ENCODE results near the gene EPHB3. TPM values are rescaled to one million over a fixed set of nuclear protein-coding genes. Genes with fewer than 3 reads are reported as not detected.

The EPHB3 gene
- polyA plus RNA-seq (2013), result 11.1 and 12.0 TPM in 2 replicates

GRCh38 chr3:184561061-184561912, at the start of gene EPHB3:
TSS of gene EPHB3 (plus strand) at chr3:184561785. CDS start at chr3:184562236, 451 bp downstream.
- H2BK120ac ChIP-seq (ENCODE audit: insufficient read depth, low read length, poor library complexity), result peak within 1 kb of the TSS; percentile 52
- H3K79me2 ChIP-seq (ENCODE audit: control insufficient read depth, insufficient read depth, low read length, poor library complexity), result peaks cover 26% of the 10 kb centered on the region
- H3K4me2 ChIP-seq (ENCODE audit: low read length), result peak within 1 kb of the TSS; percentile 57
- peaks cover 25% of the 10 kb centered on the region for H3K79me1 ChIP-seq (ENCODE audit: low read length)
- peak within 1 kb of the TSS; percentile 27 for H2BK5ac ChIP-seq (ENCODE audit: low read depth, low read length, poor library complexity)
- no peaks in the 10 kb centered on the region for H3K9me3 ChIP-seq (ENCODE audit: insufficient read depth, low read depth, low read length)
- peak; percentile 100 for DNase-seq
- peak within 1 kb of the TSS; percentile 26 for H2AFZ ChIP-seq (ENCODE audit: insufficient read depth, low read length, poor library complexity)
- H3K27ac ChIP-seq (ENCODE audit: low read depth, low read length), result no peak within 1 kb of the TSS
- H4K91ac ChIP-seq (ENCODE audit: low read depth, low read length), result peak within 1 kb of the TSS; percentile 45
- H3K27me3 ChIP-seq (ENCODE audit: insufficient read depth, low read length), result no peaks in the 10 kb centered on the region
- no peak within 1 kb of the TSS for H2AK5ac ChIP-seq (ENCODE audit: low read length)
- no peaks in the 10 kb centered on the region for H3K36me3 ChIP-seq (ENCODE audit: control insufficient read depth in 1 of 2, insufficient read depth in 2 of 2, low read length in 2 of 2)
- H3K4me3 ChIP-seq (ENCODE audit: low read depth, low read length), result peak within 1 kb of the TSS; percentile 79
- WGBS (ENCODE audit: extremely low coverage, insufficient coverage, insufficient read length), result no CpG with 5 or more reads among the region's 62 CpGs
- H3K4me1 ChIP-seq (ENCODE audit: control insufficient read depth in 1 of 2, insufficient read depth in 2 of 2, low read length in 2 of 2), result peaks cover 23 to 30% of the 10 kb centered on the region in 2 experiments
- peak within 1 kb of the TSS; percentile 8 for H4K12ac ChIP-seq (ENCODE audit: low read depth, low read length)
- peak within 1 kb of the TSS; percentile 45 for H4K8ac ChIP-seq (ENCODE audit: low read depth, low read length)
- no peak within 1 kb of the TSS for H2BK12ac ChIP-seq (ENCODE audit: low read length)
- peak within 1 kb of the TSS; percentile 90 for H3K4ac ChIP-seq (ENCODE audit: low read depth, low read length)
- H3K9ac ChIP-seq (ENCODE audit: low read length), result peak within 1 kb of the TSS; percentile 39
- H3K23ac ChIP-seq (ENCODE audit: low read length), result no peak within 1 kb of the TSS
- H3K14ac ChIP-seq (ENCODE audit: low read length), result peak within 1 kb of the TSS; percentile 84
- peak within 1 kb of the TSS; percentile 79 for H3K18ac ChIP-seq (ENCODE audit: low read length)

DNA sequence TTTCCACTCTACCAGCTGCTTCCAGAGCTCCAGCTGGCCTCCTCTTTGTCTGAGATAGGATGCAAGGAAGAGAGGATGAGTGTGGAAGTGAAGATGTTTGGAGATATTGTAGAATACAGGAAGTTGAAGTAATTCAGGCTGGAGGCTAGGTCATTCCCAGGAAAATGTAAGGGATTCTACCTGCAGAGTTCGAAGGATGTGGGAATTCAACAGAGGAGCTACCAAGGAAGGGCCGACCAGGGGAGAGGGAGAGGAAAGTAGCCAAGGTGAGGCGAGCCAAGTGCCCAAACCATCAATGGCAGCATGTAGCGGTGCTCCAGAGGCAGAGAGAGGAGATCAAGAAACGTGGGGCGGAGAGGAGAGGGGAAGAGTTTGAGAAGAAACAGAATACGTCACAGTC, 49.0 kb upstream of the EPHB3 start:
- no peak overlapping the region for H2BK5ac ChIP-seq (ENCODE audit: low read depth, low read length, poor library complexity)

GRCh38 chr3:184513276-184514170, 48.1 kb upstream of the EPHB3 start:
- Histone ChIP-seq H3K9ac (ENCODE audit: low read length) (no peak overlapping the region), H3K36me3 (ENCODE audit: control insufficient read depth in 1 of 2, insufficient read depth in 2 of 2, low read length in 2 of 2) (no peaks in the 10 kb centered on the region), H3K23ac (ENCODE audit: low read length) (no peak overlapping the region), H3K18ac (ENCODE audit: low read length) (peak overlapping the region; percentile 30), H3K4ac (ENCODE audit: low read depth, low read length) (no peak overlapping the region), H3K27ac (ENCODE audit: low read depth, low read length) (no peak overlapping the region), H4K8ac (ENCODE audit: low read depth, low read length) (peak overlapping the region; percentile 36), H3K79me2 (ENCODE audit: control insufficient read depth, insufficient read depth, low read length, poor library complexity) (no peaks in the 10 kb centered on the region), H2AK5ac (ENCODE audit: low read length) (no peak overlapping the region), H3K14ac (ENCODE audit: low read length) (no peak overlapping the region), H3K27me3 (ENCODE audit: insufficient read depth, low read length) (peaks cover 18% of the 10 kb centered on the region), H3K4me2 (ENCODE audit: low read length) (peak overlapping the region; percentile 71), H2AFZ (ENCODE audit: insufficient read depth, low read length, poor library complexity) (peak overlapping the region; percentile 61), H3K4me3 (ENCODE audit: low read depth, low read length) (peak overlapping the region; percentile 18), H2BK120ac (ENCODE audit: insufficient read depth, low read length, poor library complexity) (no peak overlapping the region), H2BK12ac (ENCODE audit: low read length) (peak overlapping the region; percentile 47), H4K91ac (ENCODE audit: low read depth, low read length) (no peak overlapping the region), H3K79me1 (ENCODE audit: low read length) (no peaks in the 10 kb centered on the region), H4K12ac (ENCODE audit: low read depth, low read length) (no peak overlapping the region), H3K4me1 (ENCODE audit: control insufficient read depth in 1 of 2, insufficient read depth in 2 of 2, low read length in 2 of 2) (peaks cover 0 to 5% of the 10 kb centered on the region in 2 experiments), H2BK5ac (ENCODE audit: low read depth, low read length, poor library complexity) (no peak overlapping the region), H3K9me3 (ENCODE audit: insufficient read depth, low read depth, low read length) (peaks cover 2% of the 10 kb centered on the region)
- DNase-seq, result peak; percentile 72 to 90
- WGBS (ENCODE audit: extremely low coverage, insufficient coverage, insufficient read length), result no CpG with 5 or more reads among the region's 69 CpGs

More for the DNA sequence above, 49.0 kb upstream of the EPHB3 start:
- Histone ChIP-seq H3K4me2 (ENCODE audit: low read length) (no peak overlapping the region), H4K91ac (ENCODE audit: low read depth, low read length) (no peak overlapping the region), H2BK120ac (ENCODE audit: insufficient read depth, low read length, poor library complexity) (no peak overlapping the region), H3K79me2 (ENCODE audit: control insufficient read depth, insufficient read depth, low read length, poor library complexity) (no peaks in the 10 kb centered on the region), H3K27ac (ENCODE audit: low read depth, low read length) (no peak overlapping the region), H3K23ac (ENCODE audit: low read length) (no peak overlapping the region), H3K14ac (ENCODE audit: low read length) (no peak overlapping the region), H3K9ac (ENCODE audit: low read length) (no peak overlapping the region), H2AFZ (ENCODE audit: insufficient read depth, low read length, poor library complexity) (no peak overlapping the region), H3K4me1 (ENCODE audit: control insufficient read depth in 1 of 2, insufficient read depth in 2 of 2, low read length in 2 of 2) (peaks cover 0 to 5% of the 10 kb centered on the region in 2 experiments), H3K27me3 (ENCODE audit: insufficient read depth, low read length) (peaks cover 18% of the 10 kb centered on the region), H3K9me3 (ENCODE audit: insufficient read depth, low read depth, low read length) (peaks cover 2% of the 10 kb centered on the region), H2AK5ac (ENCODE audit: low read length) (no peak overlapping the region), H3K79me1 (ENCODE audit: low read length) (no peaks in the 10 kb centered on the region), H3K18ac (ENCODE audit: low read length) (no peak overlapping the region), H4K8ac (ENCODE audit: low read depth, low read length) (no peak overlapping the region), H2BK12ac (ENCODE audit: low read length) (no peak overlapping the region), H3K4me3 (ENCODE audit: low read depth, low read length) (no peak overlapping the region), H4K12ac (ENCODE audit: low read depth, low read length) (no peak overlapping the region), H3K36me3 (ENCODE audit: control insufficient read depth in 1 of 2, insufficient read depth in 2 of 2, low read length in 2 of 2) (no peaks in the 10 kb centered on the region), H3K4ac (ENCODE audit: low read depth, low read length) (no peak overlapping the region)
- DNase-seq, result no peak
- WGBS (ENCODE audit: extremely low coverage, insufficient coverage, insufficient read length), result no CpG with 5 or more reads among the region's 7 CpGs

- Histone ChIP-seq H3K4me1 (ENCODE audit: control insufficient read depth in 1 of 2, insufficient read depth in 2 of 2, low read length in 2 of 2) (peaks cover 0 to 5% of the 10 kb centered on the region in 2 experiments), H3K9ac (ENCODE audit: low read length) (no peak overlapping the region), H3K79me1 (ENCODE audit: low read length) (no peaks in the 10 kb centered on the region), H3K9me3 (ENCODE audit: insufficient read depth, low read depth, low read length) (peaks cover 2% of the 10 kb centered on the region), H3K4ac (ENCODE audit: low read depth, low read length) (no peak overlapping the region), H3K14ac (ENCODE audit: low read length) (no peak overlapping the region), H2AFZ (ENCODE audit: insufficient read depth, low read length, poor library complexity) (no peak overlapping the region), H2AK5ac (ENCODE audit: low read length) (no peak overlapping the region), H3K18ac (ENCODE audit: low read length) (no peak overlapping the region), H3K27ac (ENCODE audit: low read depth, low read length) (no peak overlapping the region), H3K4me3 (ENCODE audit: low read depth, low read length) (no peak overlapping the region), H3K27me3 (ENCODE audit: insufficient read depth, low read length) (peaks cover 18% of the 10 kb centered on the region), H3K36me3 (ENCODE audit: control insufficient read depth in 1 of 2, insufficient read depth in 2 of 2, low read length in 2 of 2) (no peaks in the 10 kb centered on the region), H2BK12ac (ENCODE audit: low read length) (no peak overlapping the region), H2BK5ac (ENCODE audit: low read depth, low read length, poor library complexity) (no peak overlapping the region), H4K8ac (ENCODE audit: low read depth, low read length) (no peak overlapping the region), H2BK120ac (ENCODE audit: insufficient read depth, low read length, poor library complexity) (no peak overlapping the region), H3K4me2 (ENCODE audit: low read length) (peak overlapping the region; percentile 39), H4K12ac (ENCODE audit: low read depth, low read length) (no peak overlapping the region), H3K23ac (ENCODE audit: low read length) (no peak overlapping the region), H4K91ac (ENCODE audit: low read depth, low read length) (no peak overlapping the region), H3K79me2 (ENCODE audit: control insufficient read depth, insufficient read depth, low read length, poor library complexity) (no peaks in the 10 kb centered on the region)
- no peak for DNase-seq
- no CpG with 5 or more reads among the region's 10 CpGs for WGBS (ENCODE audit: extremely low coverage, insufficient coverage, insufficient read length)
These were observed 47.5 kb upstream of the EPHB3 start for GRCh38 chr3:184514171-184514490.

All from trophoblast cell (in vitro differentiated cells and primary cell).